ENCODE measurements around the gene IFI30. TPM values are rescaled to one million over a fixed set of nuclear protein-coding genes. Genes with fewer than 3 reads are reported as not detected.

Gene IFI30
- total and polyA plus RNA-seq, 4 donors: 60.2 to 130 (median 109) TPM

- Histone ChIP-seq H3K36me3 (ENCODE audit: control insufficient read depth in 4 of 4, insufficient read depth in 3 of 4, low read depth in 1 of 4, low read length in 3 of 4) (no peaks in the 10 kb centered on the region), H3K27me3 (ENCODE audit: control insufficient read depth in 4 of 4, insufficient read depth in 4 of 4, low read length in 3 of 4) (peaks cover 0 to 2% (median 0%) of the 10 kb centered on the region in 4 donors), H3K9ac (ENCODE audit: low read depth in 1 of 2, low read length in 2 of 2) (no peak overlapping the region), H3K9me3 (ENCODE audit: control insufficient read depth in 4 of 4, low read length in 3 of 4) (no peaks in the 10 kb centered on the region), H3K4me1 (ENCODE audit: control insufficient read depth in 4 of 4, insufficient read depth in 4 of 4, low read length in 3 of 4) (peaks cover 4 to 14% (median 7%) of the 10 kb centered on the region in 4 donors), H3K27ac (ENCODE audit: low read depth in 1 of 2, low read length in 2 of 2) (no peak overlapping the region), H3K4me3 (ENCODE audit: low read depth in 1 of 3, low read length in 3 of 3) (no peak overlapping the region)
- 85% methylated on average over 25 of the region's 25 CpGs for WGBS
- TF ChIP-seq REST (IDR thresholded peaks at IDR 0.05) (no peak), ZBTB33 (IDR thresholded peaks at IDR 0.05) (no peak), NR2F2 (IDR thresholded peaks at IDR 0.05) (no peak), JUND (IDR thresholded peaks at IDR 0.05) (no peak), HNF4A (conservative IDR thresholded peaks at IDR 0.05) (no peak), RAD21 (IDR thresholded peaks at IDR 0.05) (no peak), YY1 (IDR thresholded peaks at IDR 0.05) (no peak), EGR1 (IDR thresholded peaks at IDR 0.05; ENCODE audit: low read depth in 2 of 2) (no peak), SP1 (IDR thresholded peaks at IDR 0.05) (no peak), ATF3 (IDR thresholded peaks at IDR 0.05) (no peak), MAX (IDR thresholded peaks at IDR 0.05) (no peak), RXRA (IDR thresholded peaks at IDR 0.05) (no peak), FOXA1 (IDR thresholded peaks at IDR 0.05) (no peak), GABPA (IDR thresholded peaks at IDR 0.05 in 1 of 2, conservative IDR thresholded peaks at IDR 0.05 in 1 of 2) (no peak), HNF4G (IDR thresholded peaks at IDR 0.05) (no peak), CTCF (IDR thresholded peaks at IDR 0.05; ENCODE audit: low read depth, low read length, missing input control) (no peak), TAF1 (conservative IDR thresholded peaks at IDR 0.05) (no peak), FOXA2 (IDR thresholded peaks at IDR 0.05) (no peak)
- DNase-seq (ENCODE audit: low spot score): no peak
Observed at GRCh38 chr19:18221815-18222725, 48.5 kb downstream of the IFI30 start.
